ENCODE measurements around the gene CXorf49. TPM values are rescaled to one million over a fixed set of nuclear protein-coding genes. Genes with fewer than 3 reads are reported as not detected.
"Not testable (repeated sequence)": the region's sequence is repeated elsewhere in the genome, so short reads cannot be mapped to it uniquely, and the experiment has no call there.

Gene CXorf49
- total and polyA plus RNA-seq, 2 donors (not counting 3 experiments of a cell fraction or from before 2014, with no cell fraction given) = not detected

DNA sequence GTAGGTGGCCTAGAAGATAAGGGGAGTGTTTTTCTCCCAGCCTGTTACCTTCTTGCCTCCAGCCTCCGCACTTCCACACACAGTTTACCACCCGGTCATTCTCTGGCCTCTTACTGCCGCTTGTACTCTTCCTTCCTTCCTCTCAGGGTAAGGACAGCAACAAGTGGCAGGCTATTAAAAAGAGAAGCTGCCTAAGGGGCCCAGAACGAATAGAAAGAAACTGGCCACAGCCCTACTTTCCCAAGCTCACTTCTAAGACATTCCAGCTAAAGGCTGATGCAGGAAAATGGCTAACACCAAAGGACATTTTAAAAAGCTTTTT lies 19.1 kb downstream of the CXorf49 start:
- H3K9me3 ChIP-seq (replicated peaks; ENCODE audit: control insufficient read depth, insufficient read depth, low read length); H3K4me3 ChIP-seq (replicated peaks in 1 of 3; ENCODE audit: insufficient read depth in 1 of 3, low read depth in 1 of 3, low read length in 3 of 3); H3K79me2 ChIP-seq (ENCODE audit: control insufficient read depth, insufficient read depth, low read length); H3K4me1 ChIP-seq (ENCODE audit: control insufficient read depth, extremely low read depth, insufficient read depth, low read length); CTCF ChIA-PET; H3K27ac ChIP-seq (ENCODE audit: insufficient read depth, low read depth, low read length); DNase-seq (ENCODE audit: low read depth, low spot score); intact Hi-C loops (cut with micrococcal nuclease); H3K4me2 ChIP-seq (ENCODE audit: insufficient read depth, low read length); H3K27me3 ChIP-seq (ENCODE audit: control insufficient read depth in 2 of 2, insufficient read depth in 2 of 2, low read length in 2 of 2); H3K9ac ChIP-seq (replicated peaks; ENCODE audit: extremely low read depth, insufficient read depth, low read length); POLR2A ChIA-PET; H3K36me3 ChIP-seq (ENCODE audit: control insufficient read depth in 2 of 2, extremely low read depth in 1 of 2, insufficient read depth in 2 of 2, low read length in 2 of 2); H4K20me1 ChIP-seq (replicated peaks; ENCODE audit: control insufficient read depth, extremely low read depth, insufficient read depth, low read length); dilution Hi-C loops (cut with MboI; ENCODE audit: extremely low pct_ligation_motif_present, low sequenced_read_pairs); FAIRE-seq; H2AFZ ChIP-seq (ENCODE audit: low read depth, low read length); BruUV-seq (replicated peaks); H3K9me1 ChIP-seq (replicated peaks; ENCODE audit: control insufficient read depth, extremely low read depth, insufficient read depth, low read length): not testable (repeated sequence)

DNA sequence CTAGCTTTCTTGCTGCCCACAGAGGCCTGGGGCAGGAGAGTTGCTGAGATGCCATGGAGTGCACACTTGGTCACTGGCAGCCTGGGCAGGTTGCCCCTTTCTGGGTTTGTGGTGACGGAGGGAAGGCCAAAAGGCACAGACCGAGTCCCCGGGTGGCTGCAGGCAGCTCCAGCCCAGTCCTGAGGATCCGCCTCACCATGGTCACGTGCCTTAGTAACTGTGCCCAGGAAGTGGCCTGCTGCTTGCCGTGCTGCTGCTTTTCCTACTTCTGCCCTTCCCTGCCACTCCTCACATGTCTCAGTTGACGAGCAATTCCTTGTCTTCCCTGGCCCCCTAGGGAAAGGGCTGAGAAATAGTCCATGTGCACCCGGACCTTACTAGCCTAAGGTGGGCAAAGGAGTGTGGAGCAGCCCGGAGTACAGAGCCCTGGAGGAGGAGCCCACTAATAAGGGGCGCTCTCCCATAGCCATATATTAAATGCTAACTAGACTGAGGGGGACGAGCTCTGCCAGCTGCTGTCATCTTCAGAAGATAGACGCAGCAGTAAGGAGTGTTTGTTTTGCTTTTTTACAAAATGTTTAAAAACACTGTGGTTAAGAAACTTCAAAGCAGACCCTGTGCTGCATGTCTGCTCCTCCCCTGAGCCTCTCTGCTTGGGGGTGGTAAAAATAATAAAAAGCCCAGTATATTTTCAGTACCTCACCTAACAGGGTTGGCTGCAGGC lies 19.6 kb downstream of the CXorf49 start:
- FAIRE-seq; H3K27me3 ChIP-seq (ENCODE audit: control insufficient read depth in 2 of 2, insufficient read depth in 2 of 2, low read length in 2 of 2); BruUV-seq (replicated peaks); H3K36me3 ChIP-seq (ENCODE audit: control insufficient read depth in 2 of 2, extremely low read depth in 1 of 2, insufficient read depth in 2 of 2, low read length in 2 of 2); H4K20me1 ChIP-seq (replicated peaks; ENCODE audit: control insufficient read depth, extremely low read depth, insufficient read depth, low read length); H3K9me3 ChIP-seq (replicated peaks; ENCODE audit: control insufficient read depth, insufficient read depth, low read length); H3K4me2 ChIP-seq (ENCODE audit: insufficient read depth, low read length); H3K9me1 ChIP-seq (replicated peaks; ENCODE audit: control insufficient read depth, extremely low read depth, insufficient read depth, low read length); H3K79me2 ChIP-seq (ENCODE audit: control insufficient read depth, insufficient read depth, low read length); CTCF ChIA-PET; H3K9ac ChIP-seq (replicated peaks; ENCODE audit: extremely low read depth, insufficient read depth, low read length); H3K4me1 ChIP-seq (ENCODE audit: control insufficient read depth, extremely low read depth, insufficient read depth, low read length); H2AFZ ChIP-seq (ENCODE audit: low read depth, low read length); dilution Hi-C loops (cut with MboI; ENCODE audit: extremely low pct_ligation_motif_present, low sequenced_read_pairs); intact Hi-C loops (cut with micrococcal nuclease); H3K4me3 ChIP-seq (replicated peaks in 1 of 3; ENCODE audit: insufficient read depth in 1 of 3, low read depth in 1 of 3, low read length in 3 of 3); POLR2A ChIA-PET; H3K27ac ChIP-seq (ENCODE audit: insufficient read depth, low read depth, low read length); DNase-seq (ENCODE audit: low read depth, low spot score): not testable (repeated sequence)

DNA sequence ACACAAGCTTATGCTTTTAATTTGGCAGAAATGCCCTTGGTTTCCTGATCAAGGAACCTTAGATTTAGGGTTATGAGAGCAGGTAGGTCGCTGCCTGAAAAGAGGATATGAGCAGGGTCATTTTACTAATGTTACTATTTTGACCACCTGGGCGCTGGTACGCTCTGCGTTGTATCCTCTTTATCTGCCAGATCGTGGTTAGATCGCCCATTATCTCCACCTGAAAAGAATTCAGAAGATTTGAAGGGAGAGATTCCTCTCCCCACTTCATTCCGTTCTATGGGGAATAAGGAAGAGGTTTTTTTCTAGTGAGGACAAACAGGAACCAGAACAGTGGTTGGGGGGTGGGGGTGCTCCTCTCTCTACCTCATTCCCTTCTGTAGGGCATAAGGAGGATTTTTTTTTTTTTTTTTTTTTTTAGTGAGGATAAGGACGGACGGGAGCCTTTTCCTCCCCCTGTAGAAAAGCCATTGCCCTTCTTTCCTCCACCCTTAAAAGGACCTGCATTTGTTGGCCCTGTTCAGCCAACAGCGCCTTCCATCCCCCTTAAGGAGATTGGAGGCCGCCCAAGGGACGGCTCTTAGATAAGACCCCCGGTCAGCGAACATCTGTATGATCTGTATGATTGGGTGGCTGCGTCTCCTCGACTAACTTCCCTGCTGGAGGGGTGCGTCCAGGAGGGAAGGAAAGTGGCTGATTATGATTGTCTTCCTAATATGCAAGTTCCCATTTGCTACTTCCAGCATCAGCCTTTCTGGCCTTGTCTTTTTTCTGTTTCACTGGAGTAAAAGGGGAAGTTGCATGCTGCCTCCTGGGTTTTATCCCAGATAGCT lies 20.4 kb downstream of the CXorf49 start:
- BruUV-seq (replicated peaks); POLR2A ChIA-PET; H3K36me3 ChIP-seq (ENCODE audit: control insufficient read depth in 2 of 2, extremely low read depth in 1 of 2, insufficient read depth in 2 of 2, low read length in 2 of 2); H3K4me1 ChIP-seq (ENCODE audit: control insufficient read depth, extremely low read depth, insufficient read depth, low read length); H3K79me2 ChIP-seq (ENCODE audit: control insufficient read depth, insufficient read depth, low read length); H3K4me2 ChIP-seq (ENCODE audit: insufficient read depth, low read length); H3K27me3 ChIP-seq (ENCODE audit: control insufficient read depth in 2 of 2, insufficient read depth in 2 of 2, low read length in 2 of 2); CTCF ChIA-PET; DNase-seq (ENCODE audit: low read depth, low spot score); H3K9me3 ChIP-seq (replicated peaks; ENCODE audit: control insufficient read depth, insufficient read depth, low read length); intact Hi-C loops (cut with micrococcal nuclease); H3K9ac ChIP-seq (replicated peaks; ENCODE audit: extremely low read depth, insufficient read depth, low read length); H3K4me3 ChIP-seq (replicated peaks in 1 of 3; ENCODE audit: insufficient read depth in 1 of 3, low read depth in 1 of 3, low read length in 3 of 3); dilution Hi-C loops (cut with MboI; ENCODE audit: extremely low pct_ligation_motif_present, low sequenced_read_pairs); H3K27ac ChIP-seq (ENCODE audit: insufficient read depth, low read depth, low read length); H3K9me1 ChIP-seq (replicated peaks; ENCODE audit: control insufficient read depth, extremely low read depth, insufficient read depth, low read length); FAIRE-seq; H2AFZ ChIP-seq (ENCODE audit: low read depth, low read length); H4K20me1 ChIP-seq (replicated peaks; ENCODE audit: control insufficient read depth, extremely low read depth, insufficient read depth, low read length): not testable (repeated sequence)

DNA sequence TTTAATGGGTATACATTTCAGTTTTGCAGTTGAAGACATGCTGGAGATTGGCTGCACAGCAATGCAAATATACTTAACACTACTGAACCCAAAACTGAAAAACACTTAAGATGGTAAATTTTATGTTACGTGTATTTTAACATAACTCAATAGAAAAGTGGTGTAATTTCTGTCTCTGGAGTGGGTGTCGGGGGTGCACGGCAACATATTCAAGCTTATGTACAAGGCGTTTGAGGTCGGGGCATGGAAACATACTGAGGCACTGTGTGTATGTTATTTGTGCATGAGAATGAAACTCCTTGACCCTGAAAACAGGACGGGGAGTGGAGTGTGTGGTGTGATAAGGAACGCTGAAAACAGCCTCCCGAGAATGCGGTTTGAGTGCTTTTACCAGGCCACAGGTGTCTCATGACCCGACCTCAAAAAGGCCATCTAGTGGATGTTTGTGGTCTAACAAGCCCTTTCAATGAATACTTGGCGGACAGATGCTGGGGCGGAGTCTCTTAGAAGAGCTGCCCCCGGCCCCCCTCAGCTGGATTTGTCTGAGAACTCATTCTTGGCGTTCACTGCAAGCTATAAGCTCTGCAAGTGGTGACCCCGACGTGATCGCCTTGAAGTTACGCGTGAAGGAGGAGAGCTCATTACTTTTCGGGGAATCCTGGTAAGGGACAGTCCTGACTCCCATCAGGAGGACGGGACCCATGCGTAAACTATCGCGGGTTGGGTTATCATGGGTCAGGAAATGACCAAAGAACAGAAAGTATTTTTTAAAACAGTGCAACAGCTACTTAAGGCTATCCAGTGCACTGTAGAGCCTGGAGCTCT lies 21.2 kb downstream of the CXorf49 start:
- CTCF ChIA-PET; H3K9ac ChIP-seq (replicated peaks; ENCODE audit: extremely low read depth, insufficient read depth, low read length): not testable (repeated sequence)

More for the DNA sequence above, 21.2 kb downstream of the CXorf49 start:
- H3K79me2 ChIP-seq (ENCODE audit: control insufficient read depth, insufficient read depth, low read length); H3K4me3 ChIP-seq (replicated peaks in 1 of 3; ENCODE audit: insufficient read depth in 1 of 3, low read depth in 1 of 3, low read length in 3 of 3); FAIRE-seq; DNase-seq (ENCODE audit: low read depth, low spot score); H2AFZ ChIP-seq (ENCODE audit: low read depth, low read length); H3K27ac ChIP-seq (ENCODE audit: insufficient read depth, low read depth, low read length); dilution Hi-C loops (cut with MboI; ENCODE audit: extremely low pct_ligation_motif_present, low sequenced_read_pairs); H3K27me3 ChIP-seq (ENCODE audit: control insufficient read depth in 2 of 2, insufficient read depth in 2 of 2, low read length in 2 of 2); H3K4me2 ChIP-seq (ENCODE audit: insufficient read depth, low read length); BruUV-seq (replicated peaks); H3K9me3 ChIP-seq (replicated peaks; ENCODE audit: control insufficient read depth, insufficient read depth, low read length); H3K9me1 ChIP-seq (replicated peaks; ENCODE audit: control insufficient read depth, extremely low read depth, insufficient read depth, low read length); H3K36me3 ChIP-seq (ENCODE audit: control insufficient read depth in 2 of 2, extremely low read depth in 1 of 2, insufficient read depth in 2 of 2, low read length in 2 of 2); H3K4me1 ChIP-seq (ENCODE audit: control insufficient read depth, extremely low read depth, insufficient read depth, low read length); H4K20me1 ChIP-seq (replicated peaks; ENCODE audit: control insufficient read depth, extremely low read depth, insufficient read depth, low read length); POLR2A ChIA-PET; intact Hi-C loops (cut with micrococcal nuclease): not testable (repeated sequence)
